A204.1 (cell line): Measurements from ENCODE around the gene LMNTD2.

ENCODE experiments used
- FAIRE-seq: peaks from 2 replicates; lab custom pipeline; 2012; peaks lifted over from hg19 to GRCh38; lab: Jason Lieb, UNC

LMNTD2 gene

GRCh38 chr11:508956-509355 lies 51.6 kb downstream of the LMNTD2 start:
- no peak for FAIRE-seq

DNA sequence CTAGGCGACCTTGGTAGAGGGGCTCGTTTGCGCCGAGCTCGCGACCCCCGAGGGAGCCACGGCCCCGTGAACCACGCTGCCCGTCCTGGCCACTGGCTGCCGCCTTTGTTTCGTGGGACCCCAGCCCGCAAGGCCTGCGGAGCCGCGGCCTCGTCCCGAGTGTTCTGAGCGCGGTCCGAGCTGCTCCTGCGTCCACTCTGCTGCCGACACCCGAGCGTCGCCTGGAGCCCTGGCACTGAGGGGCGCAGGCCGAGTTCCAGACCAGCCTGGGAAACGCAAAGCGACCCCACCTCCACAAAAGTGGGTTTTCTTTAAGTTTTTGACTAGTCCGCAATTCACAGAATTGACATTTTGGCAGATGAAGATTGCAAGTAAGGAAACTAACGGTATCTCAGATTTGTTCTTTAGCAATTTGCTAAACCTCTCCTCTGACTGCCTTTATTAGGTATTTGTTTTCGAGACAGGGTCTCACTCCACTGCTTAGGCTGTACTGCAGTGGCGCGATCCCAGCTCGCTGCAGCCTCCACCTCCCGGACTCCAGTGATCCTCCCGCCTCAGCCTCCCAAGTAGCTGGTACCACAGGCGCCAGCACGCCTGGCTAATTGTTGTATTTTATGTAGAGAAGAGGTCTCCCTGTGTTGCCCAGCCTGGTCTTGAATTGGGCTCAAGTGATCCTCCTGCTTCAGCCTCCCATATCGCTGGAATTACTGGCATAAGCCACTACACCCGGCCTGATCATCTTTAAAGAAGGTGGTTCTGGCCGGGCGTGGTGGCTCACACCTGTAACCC lies 52.6 kb downstream of the LMNTD2 start:
- FAIRE-seq: no peak

DNA sequence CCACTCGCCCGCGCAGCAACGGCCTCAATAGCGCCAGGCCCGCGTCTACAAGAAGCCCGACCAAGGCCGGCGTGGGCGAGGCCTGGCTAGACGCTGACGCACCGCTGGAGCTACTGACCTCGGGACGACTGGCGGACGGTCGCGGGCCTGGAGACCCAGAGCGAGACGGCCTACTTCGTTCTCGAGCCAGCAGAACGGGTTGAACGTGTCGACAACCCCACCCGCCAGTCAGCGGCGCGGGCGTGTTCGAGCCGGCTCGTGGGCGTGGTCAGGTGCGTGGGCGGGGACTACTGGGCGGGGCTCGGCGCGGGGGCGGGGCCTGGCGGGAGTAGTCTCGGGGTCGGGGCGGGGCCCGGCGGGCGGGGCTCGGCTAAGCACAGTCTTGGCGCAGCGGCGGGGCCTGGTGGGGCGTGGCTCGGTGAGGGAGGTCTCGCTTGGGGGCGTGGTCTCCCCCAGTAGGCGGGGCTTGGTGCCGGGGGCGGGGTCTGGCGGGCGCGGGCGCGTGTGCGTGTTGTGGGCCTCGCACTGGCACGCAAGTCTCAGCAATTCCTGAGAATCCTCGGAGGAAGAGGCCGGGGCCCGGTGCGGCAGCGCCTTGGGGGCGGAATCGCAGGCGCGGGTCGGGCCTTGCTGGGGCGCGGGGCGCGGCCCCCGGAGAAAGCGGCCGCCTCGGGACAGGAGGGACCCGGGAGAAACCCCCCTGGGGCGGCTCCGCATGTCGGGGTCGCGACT lies 53.4 kb downstream of the LMNTD2 start, which contains the start of gene RNH1:
Gene RNH1, minus strand, starts transcription at position 248 of the 732 bp plus-strand sequence. CDS start 5,080 bp downstream, outside the sequence.
- no peak for FAIRE-seq

GRCh38 chr11:506238-506994 lies 54.1 kb downstream of the LMNTD2 start:
- FAIRE-seq: peak; percentile 65

DNA sequence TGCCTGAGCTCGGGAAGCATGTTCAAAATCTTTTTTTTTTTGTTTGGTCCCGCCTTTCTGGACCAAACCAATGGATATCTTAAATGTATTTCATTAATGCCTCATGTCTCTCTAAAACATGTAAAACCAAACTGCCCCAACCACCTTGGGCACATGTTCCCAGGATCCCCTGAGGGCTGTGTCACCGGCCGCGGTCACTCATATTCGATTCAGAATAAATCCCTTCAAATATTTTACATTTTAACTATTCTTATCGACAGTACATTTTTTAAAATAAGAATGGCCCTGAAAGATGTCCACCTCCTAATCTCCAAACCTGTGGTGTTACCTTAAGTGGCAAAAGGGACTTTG lies 55.6 kb downstream of the LMNTD2 start:
- no peak for FAIRE-seq
